HG02571 (cell line): ENCODE measurements around the gene LRRC8A.
A peak's percentile ranks its signal among the peaks of the same experiment; 100 is the strongest.
"Not testable (repeated sequence)": the region's sequence is repeated elsewhere in the genome, so short reads cannot be mapped to it uniquely, and the experiment has no call there.

ENCODE experiments used
- ATAC-seq: cut with Tn5 transposase; IDR thresholded peaks from one replicate; pipeline ENCODE4 v1.9.1; 2021; ENCODE audit warnings: mild to moderate bottlenecking, moderate library complexity; ENCODE audit not compliant: unreplicated experiment

LRRC8A gene

GRCh38 chr9:128947527-128948301, 65.8 kb downstream of the LRRC8A start, which contains the start of the genes DOLK and NUP188:
DOLK (minus strand) TSS chr9:128947603; CDS start chr9:128947303, 300 bp downstream.
NUP188 (plus strand) TSS chr9:128947699; CDS start chr9:128947720, 21 bp downstream.
- ATAC-seq = peak; percentile 73

DNA sequence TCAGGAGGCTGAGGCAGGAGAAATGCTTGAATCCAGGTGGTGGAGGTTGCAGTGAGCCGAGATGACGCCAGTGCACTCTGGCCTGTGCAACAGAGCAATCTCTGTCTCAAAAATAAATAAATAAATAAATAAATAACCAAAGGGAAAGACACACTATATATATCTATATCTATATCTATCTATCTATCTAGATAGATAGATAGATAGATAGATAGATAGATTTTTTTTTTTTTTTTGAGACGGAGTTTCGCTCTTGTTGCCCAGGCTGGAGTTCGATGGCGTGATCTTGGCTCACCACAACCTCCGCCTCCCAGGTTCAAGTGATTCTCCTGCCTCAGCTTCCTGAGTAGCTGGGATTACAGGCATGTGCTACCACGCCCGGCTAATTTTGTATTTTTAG, 79.5 kb downstream of the LRRC8A start:
- ATAC-seq = not testable (repeated sequence)
